ENCODE measurements around the gene TRMO. TPM values are rescaled to one million over a fixed set of nuclear protein-coding genes. Genes with fewer than 3 reads are reported as not detected.

The TRMO gene
- total and polyA plus RNA-seq, 12 donors, result 4.4 to 12.8 (median 7.8) TPM

GRCh38 chr9:97938081-97938644 lies 15.9 kb upstream of the TRMO start, which contains the start of gene HEMGN:
Gene HEMGN, minus strand, starts transcription at chr9:97938172. Its CDS starts 36 bp downstream, at chr9:97938136.
- Histone ChIP-seq H3K4me1 (no peaks in the 10 kb centered on the region), H3K27ac (no peak within 1 kb of the TSS), H3K36me3 (no peaks in the 10 kb centered on the region), H3K27me3 (peaks cover 0 to 49% (median 24%) of the 10 kb centered on the region in 7 donors), H3K4me3 (no peak within 1 kb of the TSS), H3K9me3 (no peaks in the 10 kb centered on the region)
- TF ChIP-seq CTCF (IDR thresholded peaks at IDR 0.05), result no peak
- intact Hi-C loops (cut with DNase I), result loop anchor here in 2 of 10 donors (5.0 to 10.0 kb wide), 2 partner anchors 87 to 334 kb away; no protein-coding TSS in a partner anchor
- DNase-seq (no peak), ATAC-seq (no peak)
- WGBS, 2 donors, result 60 to 63% methylated on average over 3 of the region's 3 CpGs

- H3K4me3 ChIP-seq, result no peak overlapping the region
- H3K4me1 ChIP-seq, result no peaks in the 10 kb centered on the region
- no peak for DNase-seq
- intact Hi-C loops (cut with DNase I), result loop anchor here in 2 of 10 donors (5.0 to 10.0 kb wide), 2 partner anchors 88 to 335 kb away; no protein-coding TSS in a partner anchor
- no peaks in the 10 kb centered on the region for H3K36me3 ChIP-seq
- H3K9me3 ChIP-seq, result no peaks in the 10 kb centered on the region
- TF ChIP-seq CTCF (IDR thresholded peaks at IDR 0.05), result no peak
- ATAC-seq, result no peak
- no peak overlapping the region for H3K27ac ChIP-seq
- peaks cover 0 to 60% (median 31%) of the 10 kb centered on the region in 7 donors for H3K27me3 ChIP-seq
These were observed 14.7 kb upstream of the TRMO start for GRCh38 chr9:97936998-97937397.

- Histone ChIP-seq H3K4me3 (no peak overlapping the region), H3K9me3 (no peaks in the 10 kb centered on the region), H3K27me3 (peaks cover 0 to 76% (median 31%) of the 10 kb centered on the region in 7 donors), H3K36me3 (no peaks in the 10 kb centered on the region), H3K4me1 (no peaks in the 10 kb centered on the region), H3K27ac (no peak overlapping the region)
- intact Hi-C loops (cut with DNase I), result loop anchor here in 2 of 10 donors (5.0 to 10.0 kb wide), 2 partner anchors 90 to 337 kb away; no protein-coding TSS in a partner anchor
- TF ChIP-seq CTCF (IDR thresholded peaks at IDR 0.05), result no peak
- DNase-seq, result no peak
- 59 to 71% methylated on average over 1 of the region's 1 CpG for WGBS, 2 donors
- ATAC-seq, result no peak
These were observed 13.0 kb upstream of the TRMO start for GRCh38 chr9:97935276-97935675.

GRCh38 chr9:97934321-97935115 lies 12.2 kb upstream of the TRMO start:
- intact Hi-C loops (cut with DNase I), result loop anchor here in 2 of 10 donors (5.0 to 10.0 kb wide), 2 partner anchors 90 to 338 kb away; no protein-coding TSS in a partner anchor
- Histone ChIP-seq H3K4me3 (no peak overlapping the region), H3K27me3 (peaks cover 0 to 76% (median 35%) of the 10 kb centered on the region in 7 donors), H3K27ac (no peak overlapping the region), H3K4me1 (no peaks in the 10 kb centered on the region), H3K9me3 (no peaks in the 10 kb centered on the region), H3K36me3 (no peaks in the 10 kb centered on the region)
- no peak for TF ChIP-seq CTCF (IDR thresholded peaks at IDR 0.05)
- 23 to 33% methylated on average over 5 to 6 of the region's 6 CpGs for WGBS, 2 donors
- DNase-seq (no peak), ATAC-seq (no peak)

All from heart right ventricle (tissue), 16 donors.